Activated T-cell treated with anti-CD3 and anti-CD28 coated beads, Interleukin-2, amount 50 U/mL, for 24 hours (primary cell): ENCODE data around the gene DLX3.

ENCODE experiments used
- DNase-seq: peaks from one replicate; pipeline ENCODE4 v3.0.0-alpha.2; 2020
- H3K27ac Mint-ChIP-seq: 2 replicates; pipeline ENCODE4 v1.8.0; 2020; ENCODE audit warnings: mild to moderate bottlenecking, mixed read lengths
- H3K27me3 Mint-ChIP-seq: 2 replicates; pipeline ENCODE4 v1.8.0; 2020; ENCODE audit warnings: mixed read lengths
- H3K36me3 Mint-ChIP-seq: 2 replicates; pipeline ENCODE4 v1.8.0; 2020; ENCODE audit warnings: low read depth, mixed read lengths
- H3K4me1 Mint-ChIP-seq: 2 replicates; pipeline ENCODE4 v1.8.0; 2020; ENCODE audit warnings: low read depth, mixed read lengths
- H3K4me3 Mint-ChIP-seq: 2 replicates; pipeline ENCODE4 v1.8.0; 2020; ENCODE audit warnings: mild to moderate bottlenecking, moderate library complexity, mixed read lengths
- H3K9me3 Mint-ChIP-seq: 2 replicates; pipeline ENCODE4 v1.8.0; 2020; ENCODE audit warnings: mixed read lengths

Gene DLX3

DNA sequence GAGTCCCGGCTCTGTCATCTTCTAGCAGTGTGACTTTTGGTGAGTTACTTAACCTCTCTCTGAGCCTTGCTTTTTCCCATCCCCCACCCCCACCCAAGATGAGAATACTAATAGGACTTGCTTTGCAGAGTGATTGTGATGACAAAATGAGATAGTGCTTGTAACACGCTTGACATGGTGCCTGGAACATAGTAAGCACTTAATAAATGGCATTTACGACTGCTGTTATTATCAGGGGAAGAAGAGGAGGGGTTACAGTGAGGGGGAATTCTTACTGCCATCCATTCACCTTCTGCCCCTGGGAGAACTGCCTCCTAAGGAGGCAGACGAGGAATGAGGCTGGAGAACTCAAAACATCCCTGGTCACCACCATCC lies 18.2 kb downstream of the DLX3 start:
- peaks cover 85% of the 10 kb centered on the region for H3K27me3 Mint-ChIP-seq
- no peak overlapping the region for H3K27ac Mint-ChIP-seq
- H3K4me3 Mint-ChIP-seq, result no peak overlapping the region
- no peaks in the 10 kb centered on the region for H3K36me3 Mint-ChIP-seq
- H3K9me3 Mint-ChIP-seq, result no peaks in the 10 kb centered on the region
- H3K4me1 Mint-ChIP-seq, result peaks cover 6% of the 10 kb centered on the region
- no peak for DNase-seq

DNA sequence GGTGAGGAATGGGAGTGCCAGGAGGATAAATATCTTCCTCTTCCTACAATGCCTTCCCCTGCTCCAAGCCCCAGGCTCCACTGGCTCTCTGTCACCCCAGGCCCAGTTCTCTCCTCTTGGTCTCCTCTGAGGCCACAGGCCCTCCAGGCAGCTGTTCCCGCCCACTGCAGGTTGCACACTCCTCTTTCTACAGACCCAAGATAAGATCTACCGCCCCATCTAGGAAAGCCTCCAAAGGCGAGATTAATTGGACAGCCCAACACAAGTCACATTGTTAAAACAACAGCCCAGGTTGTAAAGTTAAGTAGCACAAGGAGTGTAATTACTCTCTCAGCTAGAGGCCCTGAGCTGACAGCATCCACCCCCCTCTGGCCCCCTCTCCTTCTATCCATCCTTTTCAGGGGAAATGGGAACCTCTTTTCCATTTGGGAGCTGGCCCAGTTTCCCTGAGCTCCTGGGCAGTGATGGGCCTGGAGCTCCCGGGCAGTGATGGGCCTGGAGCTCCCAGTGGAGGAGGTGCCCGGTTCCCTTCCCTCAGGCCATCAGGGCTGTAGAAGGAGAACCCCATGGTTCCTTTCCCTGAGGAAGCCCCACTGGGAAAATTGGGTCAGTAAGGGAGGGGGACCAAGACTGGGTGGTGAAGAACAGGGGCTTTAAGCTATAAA lies 18.7 kb downstream of the DLX3 start:
- Mint-ChIP-seq H3K27me3 (peaks cover 85% of the 10 kb centered on the region), H3K9me3 (no peaks in the 10 kb centered on the region), H3K36me3 (no peaks in the 10 kb centered on the region), H3K27ac (no peak overlapping the region), H3K4me1 (peaks cover 11% of the 10 kb centered on the region), H3K4me3 (no peak overlapping the region)
- no peak for DNase-seq

DNA sequence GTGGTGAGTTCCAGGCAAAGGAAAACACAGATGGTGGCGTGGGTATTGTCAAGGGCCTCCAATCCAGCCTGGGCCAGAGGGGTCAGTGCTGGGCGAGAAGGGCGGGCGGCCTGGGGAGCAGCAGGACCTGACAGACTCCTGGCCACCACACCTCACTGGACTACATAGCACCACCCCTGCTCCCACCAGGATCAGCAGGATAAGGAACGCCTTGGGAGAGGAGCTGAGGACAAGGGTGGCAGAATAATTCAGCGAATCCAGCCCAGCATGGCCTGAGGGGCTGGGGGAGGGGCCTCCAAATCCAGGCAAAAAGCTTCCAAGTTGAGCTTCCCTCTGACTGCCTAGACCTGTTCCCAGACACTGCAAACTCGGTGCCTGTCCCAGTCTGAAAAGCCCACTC lies 19.5 kb downstream of the DLX3 start:
- Mint-ChIP-seq H3K27me3 (peaks cover 86% of the 10 kb centered on the region), H3K4me3 (no peak overlapping the region), H3K4me1 (peaks cover 17% of the 10 kb centered on the region), H3K9me3 (no peaks in the 10 kb centered on the region), H3K27ac (no peak overlapping the region), H3K36me3 (no peaks in the 10 kb centered on the region)
- no peak for DNase-seq

DNA sequence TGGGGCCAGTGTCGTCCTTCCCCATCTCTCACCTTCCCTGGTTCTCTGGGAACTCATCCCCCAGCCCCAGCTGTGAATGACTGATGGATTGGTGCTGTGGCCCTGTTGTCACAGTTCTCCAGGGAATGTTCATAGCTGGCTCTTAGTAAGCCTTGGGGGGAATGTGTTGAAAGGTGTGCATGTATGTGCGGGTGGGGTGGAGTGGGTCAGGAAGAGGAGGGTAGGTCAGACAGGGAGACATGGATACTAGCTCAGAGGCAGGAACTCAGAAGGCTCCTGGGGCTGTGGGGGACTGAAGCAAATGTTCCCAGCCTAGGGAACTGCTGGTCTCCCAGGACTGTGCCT lies 21.8 kb downstream of the DLX3 start:
- no peaks in the 10 kb centered on the region for H3K36me3 Mint-ChIP-seq
- no peak for DNase-seq
- no peaks in the 10 kb centered on the region for H3K9me3 Mint-ChIP-seq
- peaks cover 31% of the 10 kb centered on the region for H3K4me1 Mint-ChIP-seq
- no peak overlapping the region for H3K27ac Mint-ChIP-seq
- H3K4me3 Mint-ChIP-seq, result no peak overlapping the region
- H3K27me3 Mint-ChIP-seq, result peaks cover 87% of the 10 kb centered on the region

DNA sequence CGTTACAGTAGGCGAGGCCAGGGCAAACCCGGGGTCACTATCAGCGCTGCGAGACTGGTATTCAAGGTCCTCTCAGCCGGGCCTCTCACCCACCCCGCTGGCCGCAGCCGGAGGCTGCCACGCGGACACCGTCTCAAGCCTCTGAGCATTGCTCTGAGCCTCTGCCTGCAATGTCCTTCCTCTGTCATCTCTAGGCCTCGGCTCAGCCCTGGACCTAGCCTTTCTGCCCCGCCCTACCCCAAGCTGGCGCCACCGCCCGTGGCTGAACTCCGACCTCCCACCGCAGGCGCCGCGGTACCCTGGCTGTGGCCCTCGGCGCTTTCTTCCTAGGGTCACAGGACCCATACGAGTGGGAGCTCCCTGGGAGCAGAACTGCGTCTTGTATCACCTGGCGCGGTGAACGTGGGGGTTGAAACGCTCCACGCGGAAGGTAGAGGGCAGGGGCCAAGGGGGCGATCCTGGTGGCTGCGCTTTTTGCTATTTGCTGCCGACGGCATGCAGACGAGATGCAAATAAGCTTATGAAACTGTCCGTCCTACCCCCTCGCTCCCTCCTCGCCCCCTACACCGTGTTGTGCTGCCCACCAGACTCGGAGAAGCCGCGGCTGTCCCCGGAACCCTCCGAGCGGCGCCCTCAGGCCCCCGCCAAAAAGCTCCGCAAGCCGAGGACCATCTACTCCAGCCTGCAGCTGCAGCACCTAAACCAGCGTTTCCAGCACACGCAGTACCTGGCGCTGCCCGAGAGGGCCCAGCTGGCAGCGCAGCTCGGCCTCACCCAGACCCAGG lies 22.3 kb downstream of the DLX3 start:
- no peak for DNase-seq
- peaks cover 34% of the 10 kb centered on the region for H3K4me1 Mint-ChIP-seq
- H3K36me3 Mint-ChIP-seq, result no peaks in the 10 kb centered on the region
- peak overlapping the region; percentile 15 for H3K4me3 Mint-ChIP-seq
- peaks cover 89% of the 10 kb centered on the region for H3K27me3 Mint-ChIP-seq
- H3K9me3 Mint-ChIP-seq, result no peaks in the 10 kb centered on the region
- H3K27ac Mint-ChIP-seq, result no peak overlapping the region

DNA sequence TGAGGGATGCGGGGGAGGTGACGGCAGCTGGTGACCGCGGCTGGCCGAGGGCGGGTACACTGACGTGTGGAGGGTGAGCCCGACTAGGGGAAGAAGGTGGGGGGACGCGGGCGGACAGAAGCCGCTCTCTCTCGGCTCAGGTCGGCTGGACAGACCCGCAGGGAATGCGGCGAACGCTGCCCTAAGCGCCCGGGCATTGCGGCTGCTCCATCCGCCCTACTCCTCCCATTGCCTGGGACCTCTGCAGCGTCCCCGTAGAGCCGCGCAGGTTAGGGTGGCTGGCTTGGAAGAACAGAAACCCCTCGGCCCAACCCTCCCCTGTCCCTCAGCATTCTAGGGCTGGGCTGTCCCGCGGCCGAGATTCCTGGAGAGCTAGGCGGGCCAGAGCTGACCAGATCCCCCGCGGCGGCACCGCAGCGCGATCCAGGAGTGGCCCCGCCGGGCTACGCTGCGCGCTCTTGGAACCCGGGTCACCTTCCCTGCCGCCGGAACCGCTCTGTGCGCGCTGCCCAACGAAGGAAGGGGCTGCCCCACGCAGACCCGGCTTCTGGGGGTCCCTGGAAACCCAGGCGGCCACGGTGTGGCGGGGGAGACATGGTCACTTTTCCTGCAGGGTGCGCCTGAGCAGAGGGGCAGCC lies 23.1 kb downstream of the DLX3 start:
- Mint-ChIP-seq H3K9me3 (no peaks in the 10 kb centered on the region), H3K27ac (no peak overlapping the region), H3K4me3 (peak overlapping the region; percentile 25), H3K4me1 (peaks cover 34% of the 10 kb centered on the region), H3K27me3 (peaks cover 91% of the 10 kb centered on the region), H3K36me3 (no peaks in the 10 kb centered on the region)
- no peak for DNase-seq

DNA sequence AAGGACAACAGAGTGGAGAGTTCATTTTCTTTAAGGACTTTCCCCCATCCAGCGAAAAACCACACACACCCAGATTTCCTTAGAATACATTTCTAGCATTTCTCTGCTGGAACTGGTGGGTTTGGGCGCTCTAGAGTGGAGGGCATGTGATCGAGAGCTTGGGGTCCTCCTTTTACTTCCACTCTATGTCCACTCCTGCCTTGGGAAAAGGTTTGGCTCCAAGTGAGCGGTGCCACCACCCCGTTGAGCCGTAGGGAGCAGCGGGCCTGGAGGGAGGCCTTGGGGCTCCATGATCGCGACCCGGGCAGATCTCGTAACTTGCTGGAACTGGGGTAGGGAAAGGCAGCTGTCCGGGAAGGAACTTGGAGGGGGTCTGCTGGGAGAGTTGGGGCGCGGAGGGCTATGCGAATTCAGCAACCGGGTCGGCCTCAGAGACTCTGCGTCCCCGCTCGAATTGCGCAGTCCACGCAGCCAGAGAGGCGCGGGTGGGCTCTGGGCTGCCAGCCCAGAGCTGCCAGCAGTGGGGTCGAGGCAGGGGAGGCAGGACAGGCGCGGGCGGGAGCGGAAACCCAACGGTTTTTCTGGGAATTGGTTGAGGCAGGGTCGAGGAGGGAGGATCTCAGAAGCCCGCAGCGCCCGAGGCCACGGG lies 23.7 kb downstream of the DLX3 start:
- no peaks in the 10 kb centered on the region for H3K36me3 Mint-ChIP-seq
- no peaks in the 10 kb centered on the region for H3K9me3 Mint-ChIP-seq
- H3K27me3 Mint-ChIP-seq, result peaks cover 93% of the 10 kb centered on the region
- H3K27ac Mint-ChIP-seq, result no peak overlapping the region
- peaks cover 34% of the 10 kb centered on the region for H3K4me1 Mint-ChIP-seq
- peak overlapping the region; percentile 25 for H3K4me3 Mint-ChIP-seq
- DNase-seq, result no peak

DNA sequence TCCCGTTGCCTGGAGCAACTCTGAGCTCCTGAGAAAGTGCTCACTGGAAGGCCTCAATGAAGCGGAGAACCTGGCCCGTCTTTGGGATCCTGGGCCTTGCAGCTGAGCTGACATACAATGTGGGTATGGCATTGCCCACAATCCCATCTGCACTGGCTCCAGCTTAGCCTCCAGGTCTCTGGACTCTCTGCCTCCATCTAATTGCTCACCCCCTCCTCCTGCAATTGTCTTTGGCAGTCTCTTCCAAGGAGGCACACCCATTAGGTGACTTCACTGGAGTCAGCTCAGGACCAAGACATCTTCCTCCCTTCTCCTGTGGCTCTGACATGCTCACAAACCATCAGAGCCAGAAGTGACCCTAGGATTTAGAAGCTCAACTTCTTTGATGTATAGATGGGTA lies 24.5 kb downstream of the DLX3 start:
- no peak for DNase-seq
- no peaks in the 10 kb centered on the region for H3K9me3 Mint-ChIP-seq
- peaks cover 93% of the 10 kb centered on the region for H3K27me3 Mint-ChIP-seq
- no peaks in the 10 kb centered on the region for H3K36me3 Mint-ChIP-seq
- no peak overlapping the region for H3K4me3 Mint-ChIP-seq
- H3K27ac Mint-ChIP-seq, result no peak overlapping the region
- H3K4me1 Mint-ChIP-seq, result peaks cover 36% of the 10 kb centered on the region

DNA sequence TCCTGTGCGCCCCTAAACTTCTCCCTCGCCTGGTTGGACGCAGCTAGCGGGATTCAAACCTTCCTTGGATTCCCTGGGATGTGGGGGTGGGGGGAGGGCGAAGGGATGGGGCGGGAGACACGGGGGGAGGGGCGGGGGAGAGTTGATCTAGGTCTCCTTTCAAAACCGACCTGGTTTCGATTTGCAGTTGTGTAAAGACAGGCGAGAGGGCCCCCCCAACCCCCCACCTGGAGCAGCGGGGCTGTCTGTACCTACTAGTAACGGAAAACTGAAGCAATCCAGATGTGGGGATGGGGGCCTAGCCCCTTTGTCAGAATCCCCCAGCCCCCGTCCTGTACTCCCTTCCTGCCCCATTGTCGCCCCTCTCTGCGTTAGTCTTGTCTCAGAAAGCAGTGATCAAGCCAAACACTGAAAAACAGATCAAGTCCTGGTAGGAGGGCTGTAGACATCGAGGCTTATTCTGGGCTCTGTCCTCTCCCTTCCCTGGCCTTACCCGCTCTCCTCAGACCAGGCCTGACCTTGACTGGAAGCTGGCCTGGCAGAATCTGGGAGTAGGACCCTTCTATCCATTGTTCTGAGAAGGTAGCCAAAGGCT lies 25.1 kb downstream of the DLX3 start:
- Mint-ChIP-seq H3K4me1 (peaks cover 40% of the 10 kb centered on the region), H3K27ac (no peak overlapping the region)

DNA sequence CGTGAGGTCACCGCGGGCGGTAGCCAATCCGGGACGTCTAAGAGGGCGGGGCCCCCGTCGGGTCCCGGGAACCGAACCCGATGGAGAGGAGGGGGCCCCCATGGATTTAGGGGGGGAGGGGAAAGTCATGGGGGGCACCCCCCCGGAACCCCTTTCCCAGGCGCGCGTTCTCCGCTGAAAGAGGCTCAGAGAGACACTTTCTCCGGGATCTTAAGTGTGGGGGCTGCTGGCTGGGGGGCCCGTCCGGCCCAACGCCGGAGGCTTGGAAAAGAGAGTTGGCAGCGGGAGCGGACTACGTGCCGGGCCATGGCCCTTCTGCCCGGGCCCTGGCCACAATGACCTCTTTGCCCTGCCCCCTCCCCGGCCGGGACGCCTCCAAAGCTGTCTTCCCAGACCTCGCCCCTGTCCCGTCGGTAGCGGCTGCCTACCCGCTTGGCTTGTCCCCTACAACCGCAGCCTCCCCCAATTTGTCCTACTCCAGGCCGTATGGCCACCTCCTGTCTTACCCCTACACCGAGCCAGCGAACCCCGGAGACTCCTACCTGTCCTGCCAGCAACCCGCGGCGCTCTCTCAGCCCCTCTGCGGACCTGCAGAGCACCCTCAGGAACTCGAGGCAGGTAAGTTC lies 25.8 kb downstream of the DLX3 start, which contains the start of gene DLX4:
Gene DLX4 (plus strand): TSS at position 57 of the 626 bp plus-strand sequence. CDS start 279 bp downstream, at position 336.
- peak within 1 kb of the TSS; percentile 84 for H3K4me3 Mint-ChIP-seq
- H3K9me3 Mint-ChIP-seq, result no peaks in the 10 kb centered on the region
- peak; percentile 56 for DNase-seq
- H3K27ac Mint-ChIP-seq, result peak within 1 kb of the TSS; percentile 45
- H3K4me1 Mint-ChIP-seq, result peaks cover 47% of the 10 kb centered on the region
- peaks cover 93% of the 10 kb centered on the region for H3K27me3 Mint-ChIP-seq
- no peaks in the 10 kb centered on the region for H3K36me3 Mint-ChIP-seq

More for the DNA sequence above, 25.1 kb downstream of the DLX3 start:
- H3K36me3 Mint-ChIP-seq, result no peaks in the 10 kb centered on the region
- H3K27me3 Mint-ChIP-seq, result peaks cover 93% of the 10 kb centered on the region
- no peaks in the 10 kb centered on the region for H3K9me3 Mint-ChIP-seq
- H3K4me3 Mint-ChIP-seq, result peak overlapping the region; percentile 84
- no peak for DNase-seq

DNA sequence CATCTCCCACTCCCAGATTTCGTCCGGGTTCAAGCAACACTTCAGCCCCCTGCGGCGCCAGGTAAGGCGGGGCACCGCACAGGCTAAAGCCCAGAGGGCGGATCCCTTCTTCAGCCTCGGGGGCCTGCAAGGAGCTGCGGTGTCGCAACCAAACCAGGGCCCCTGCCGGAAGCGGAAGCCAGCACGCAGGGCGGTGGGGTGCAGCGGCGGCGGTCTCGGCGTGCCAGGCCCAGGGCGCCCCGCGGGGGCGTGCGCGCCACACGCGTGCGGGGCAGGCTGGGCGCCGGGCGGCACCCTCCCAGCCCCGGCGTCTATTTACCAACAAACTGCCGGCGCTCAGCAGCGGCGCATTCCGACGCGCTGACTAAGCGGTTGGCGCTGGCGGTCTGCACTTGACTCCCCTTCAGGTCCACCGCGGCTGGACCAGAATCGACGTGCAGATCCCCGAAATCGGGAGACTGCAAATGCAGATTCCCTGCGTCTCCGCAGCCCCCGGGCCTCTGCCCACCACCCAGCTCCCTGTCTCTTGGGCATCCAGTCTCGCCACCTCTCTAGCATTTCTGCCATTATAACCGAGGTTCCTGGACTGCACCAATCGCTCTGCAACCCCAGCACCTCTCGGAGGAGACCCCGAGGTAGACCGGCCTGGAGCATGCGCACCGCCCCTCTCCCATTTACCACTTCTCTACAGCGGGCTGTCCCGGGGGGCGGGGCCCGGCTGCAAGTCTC lies 26.5 kb downstream of the DLX3 start:
- H3K27me3 Mint-ChIP-seq, result peaks cover 93% of the 10 kb centered on the region
- peak overlapping the region; percentile 84 for H3K4me3 Mint-ChIP-seq
- H3K4me1 Mint-ChIP-seq, result peaks cover 54% of the 10 kb centered on the region
- H3K36me3 Mint-ChIP-seq, result no peaks in the 10 kb centered on the region
- H3K27ac Mint-ChIP-seq, result peak overlapping the region; percentile 45
- H3K9me3 Mint-ChIP-seq, result no peaks in the 10 kb centered on the region
- DNase-seq, result peak; percentile 84

DNA sequence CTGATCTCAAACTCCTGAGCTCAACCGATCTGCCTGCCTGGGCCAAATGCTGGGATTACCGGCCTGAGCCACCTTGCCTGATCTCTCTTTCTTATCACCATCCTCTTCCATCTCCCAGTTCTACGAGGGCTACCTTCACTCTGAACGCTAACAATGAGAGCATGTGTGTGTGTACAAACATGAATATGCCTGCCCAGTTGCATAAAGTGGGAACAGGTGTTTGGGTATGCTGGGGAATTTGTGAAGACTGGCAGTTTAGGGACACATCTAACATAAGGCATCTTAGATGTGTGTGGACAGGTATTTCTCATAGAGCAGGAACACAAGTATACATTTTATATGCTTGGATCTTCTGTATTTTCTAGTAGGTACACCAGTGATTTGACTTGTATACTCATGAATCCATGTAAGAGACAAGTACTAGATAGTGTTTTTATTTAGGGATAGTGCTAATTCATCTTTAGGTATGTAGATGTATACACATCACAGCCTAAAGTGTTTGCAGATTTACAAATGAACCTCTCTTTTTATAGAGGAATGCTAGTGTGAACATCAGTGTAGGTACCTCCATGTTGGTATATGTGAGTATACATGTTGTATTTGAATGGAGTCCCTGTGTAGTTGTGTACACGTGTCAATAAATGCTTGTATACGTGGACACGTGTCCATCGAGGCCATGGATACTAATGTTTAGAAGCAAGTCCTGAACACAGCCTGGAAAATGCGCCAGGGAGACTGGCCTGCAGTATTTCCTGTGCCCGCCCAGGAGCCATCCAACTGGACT lies 27.2 kb downstream of the DLX3 start:
- DNase-seq, result no peak
- peaks cover 93% of the 10 kb centered on the region for H3K27me3 Mint-ChIP-seq

DNA sequence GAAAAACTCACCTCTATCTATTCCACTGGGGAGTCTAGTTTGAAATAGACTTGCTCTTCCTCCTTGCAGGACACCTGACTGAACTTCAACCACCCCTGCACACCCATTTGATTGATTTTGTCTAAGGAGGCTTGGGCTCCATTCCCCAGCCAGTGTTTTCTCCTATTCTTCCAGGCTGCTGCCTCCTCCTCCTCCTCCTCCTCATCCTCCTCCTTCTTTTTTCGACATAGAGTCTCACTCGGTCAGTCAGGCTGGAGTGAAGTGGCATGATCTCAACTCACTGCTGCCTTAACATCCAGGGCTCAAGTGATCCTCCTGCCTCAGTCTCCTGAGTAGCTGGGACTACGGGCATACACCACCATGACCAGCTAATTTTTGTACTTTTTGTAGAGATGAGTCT lies 27.8 kb downstream of the DLX3 start:
- DNase-seq, result no peak
- no peak overlapping the region for H3K27ac Mint-ChIP-seq
- peaks cover 93% of the 10 kb centered on the region for H3K27me3 Mint-ChIP-seq
- no peaks in the 10 kb centered on the region for H3K9me3 Mint-ChIP-seq
- H3K4me1 Mint-ChIP-seq, result peaks cover 49% of the 10 kb centered on the region
- H3K4me3 Mint-ChIP-seq, result no peak overlapping the region
- no peaks in the 10 kb centered on the region for H3K36me3 Mint-ChIP-seq

More for the DNA sequence above, 27.2 kb downstream of the DLX3 start:
- Mint-ChIP-seq H3K4me1 (peaks cover 55% of the 10 kb centered on the region), H3K36me3 (no peaks in the 10 kb centered on the region), H3K9me3 (no peaks in the 10 kb centered on the region), H3K4me3 (peak overlapping the region; percentile 65), H3K27ac (no peak overlapping the region)
